Measurements from ENCODE around the gene TMEM191C. TPM values are rescaled to one million over a fixed set of nuclear protein-coding genes. Genes with fewer than 3 reads are reported as not detected.
"Not testable (repeated sequence)": the region's sequence is repeated elsewhere in the genome, so short reads cannot be mapped to it uniquely, and the experiment has no call there.

The TMEM191C gene
- total RNA-seq (1 to 10 TPM in 6 of 7 donors, under 1 TPM in 1; 0.94 to 3.2 (median 2.3) TPM), polyA plus RNA-seq (1 to 10 TPM; 4.0 to 6.6 (median 5.8) TPM)
- long read RNA-seq, donor 1 = 0 reads
- long read RNA-seq, donor 2 = 0 reads

GRCh38 chr22:21467337-21468193, at the start of gene TMEM191C:
Gene TMEM191C (plus strand): TSS chr22:21467387. CDS start chr22:21467460, 73 bp downstream.
- DNase-seq; H3K9me3 ChIP-seq; intact Hi-C loops (cut with DNase I; ENCODE audit: low total_unique reads); H3K36me3 ChIP-seq; H3K4me1 ChIP-seq; H3K27me3 ChIP-seq (replicated peaks in 1 of 7): not testable (repeated sequence)
- 0% methylated on average over 22 of the region's 74 CpGs; no CpG with 5 or more reads in 4 of the 5 donors for WGBS, 5 donors
- peak within 1 kb of the TSS in 6 of 8 donors; percentile 55 to 86 (median 82) for H3K27ac ChIP-seq
- peak within 1 kb of the TSS in 7 of 8 donors; percentile 15 to 62 (median 34) for H3K4me3 ChIP-seq

GRCh38 chr22:21417853-21418252, 49.3 kb upstream of the TMEM191C start:
- intact Hi-C loops (cut with DNase I; ENCODE audit: low total_unique reads); H3K4me1 ChIP-seq; H3K9me3 ChIP-seq; H3K27me3 ChIP-seq (replicated peaks in 1 of 7); H3K36me3 ChIP-seq: not testable (repeated sequence)
- 0 to 1% (median 0%) methylated on average over 7 to 18 of the region's 33 CpGs; no CpG with 5 or more reads in 2 of the 5 donors for WGBS, 5 donors
- peak; percentile 47 for DNase-seq
- H3K4me3 ChIP-seq = peak overlapping the region in 7 of 8 donors; percentile 31 to 61 (median 38)
- peak overlapping the region in 2 of 8 donors; percentile 54 to 70 for H3K27ac ChIP-seq

- DNase-seq = peak; percentile 47
- H3K27me3 ChIP-seq (replicated peaks in 1 of 7); H3K4me3 ChIP-seq; H3K9me3 ChIP-seq; intact Hi-C loops (cut with DNase I; ENCODE audit: low total_unique reads); H3K36me3 ChIP-seq; H3K4me1 ChIP-seq; H3K27ac ChIP-seq: not testable (repeated sequence)
- 63 to 94% (median 90%) methylated on average over 4 to 5 of the region's 15 CpGs for WGBS, 5 donors
Measured at GRCh38 chr22:21418974-21419638, 48.1 kb upstream of the TMEM191C start.

GRCh38 chr22:21420180-21420763, 46.9 kb upstream of the TMEM191C start:
- H3K27me3 ChIP-seq (replicated peaks in 1 of 7); H3K4me1 ChIP-seq; H3K36me3 ChIP-seq; H3K4me3 ChIP-seq; H3K9me3 ChIP-seq; DNase-seq; H3K27ac ChIP-seq; intact Hi-C loops (cut with DNase I; ENCODE audit: low total_unique reads): not testable (repeated sequence)
- WGBS, 5 donors = 22 to 33% (median 29%) methylated on average over 3 to 6 of the region's 19 CpGs

- H3K9me3 ChIP-seq; DNase-seq; H3K4me3 ChIP-seq; H3K27ac ChIP-seq; H3K27me3 ChIP-seq (replicated peaks in 1 of 7); H3K36me3 ChIP-seq; H3K4me1 ChIP-seq; intact Hi-C loops (cut with DNase I; ENCODE audit: low total_unique reads): not testable (repeated sequence)
- WGBS, 5 donors = 20% methylated on average over 2 of the region's 12 CpGs; no CpG with 5 or more reads in 4 of the 5 donors
Measured at GRCh38 chr22:21424084-21424709, 43.0 kb upstream of the TMEM191C start.

GRCh38 chr22:21434378-21435233, 32.6 kb upstream of the TMEM191C start:
- H3K27ac ChIP-seq; H3K9me3 ChIP-seq; H3K36me3 ChIP-seq; H3K4me1 ChIP-seq; DNase-seq; H3K4me3 ChIP-seq; H3K27me3 ChIP-seq (replicated peaks in 1 of 7); intact Hi-C loops (cut with DNase I; ENCODE audit: low total_unique reads): not testable (repeated sequence)
- WGBS, 5 donors = no CpG with 5 or more reads among the region's 15 CpGs

GRCh38 chr22:21435998-21436810, 31.0 kb upstream of the TMEM191C start:
- DNase-seq; H3K4me1 ChIP-seq; intact Hi-C loops (cut with DNase I; ENCODE audit: low total_unique reads); H3K9me3 ChIP-seq; H3K36me3 ChIP-seq; H3K4me3 ChIP-seq; H3K27me3 ChIP-seq (replicated peaks in 1 of 7): not testable (repeated sequence)
- H3K27ac ChIP-seq = peak overlapping the region in 4 of 8 donors; percentile 41 to 56 (median 50)
- WGBS, 5 donors = 69 to 79% (median 77%) methylated on average over 3 to 4 of the region's 12 CpGs; no CpG with 5 or more reads in 2 of the 5 donors

GRCh38 chr22:21438013-21438412, 29.2 kb upstream of the TMEM191C start:
- H3K9me3 ChIP-seq; H3K27me3 ChIP-seq (replicated peaks in 1 of 7); intact Hi-C loops (cut with DNase I; ENCODE audit: low total_unique reads); H3K36me3 ChIP-seq; H3K4me1 ChIP-seq; H3K27ac ChIP-seq; H3K4me3 ChIP-seq: not testable (repeated sequence)
- peak; percentile 14 for DNase-seq
- 66 to 85% (median 77%) methylated on average over 3 to 5 of the region's 6 CpGs for WGBS, 5 donors

GRCh38 chr22:21440018-21440636, 27.1 kb upstream of the TMEM191C start:
- peaks cover 0 to 10% (median 0%) of the 10 kb centered on the region in 6 donors for H3K4me1 ChIP-seq
- H3K9me3 ChIP-seq; intact Hi-C loops (cut with DNase I; ENCODE audit: low total_unique reads); DNase-seq; H3K27me3 ChIP-seq (replicated peaks in 1 of 7); H3K4me3 ChIP-seq; H3K27ac ChIP-seq: not testable (repeated sequence)
- peaks cover 0 to 24% (median 8%) of the 10 kb centered on the region in 6 donors for H3K36me3 ChIP-seq
- no CpG with 5 or more reads among the region's 10 CpGs for WGBS, 5 donors
